Left colon (tissue), 2 donors: ENCODE data around the gene S100A6. TPM values are rescaled to one million over a fixed set of nuclear protein-coding genes. Genes with fewer than 3 reads are reported as not detected.
"Not testable (repeated sequence)": the region's sequence is repeated elsewhere in the genome, so short reads cannot be mapped to it uniquely, and the experiment has no call there.

Source experiments
- ATAC-seq: fragments of 200-7000 bp; cut with Tn5 transposase; one replicate; pipeline ENCODE4 v1.9.1; 2020; ENCODE audit warnings: mild to moderate bottlenecking, moderate library complexity
- DNase-seq, 2 donors: peaks; one replicate each; pipeline ENCODE4 v3.0.0-alpha.2; 2020
- intact Hi-C, 2 donors: fragments of 100-400 bp; cut with DNase I in 1 of 2; cut with micrococcal nuclease in 1 of 2; formaldehyde crosslinking; loops; one replicate each; pipeline versions ENCODE4 v1.11.2 to v1.14.0; 2022; cut with DNase I, micrococcal nuclease
- long read RNA-seq: library from polyadenylated mRNA; unstranded; transcript quantifications from one replicate; pipeline ENCODE4 v2.0.0, GENCODE V29; 2021
- total RNA-seq, 2 donors: library from RNA; stranded (reverse); fragmentation: NEBNext Ultra II Directional; extraction: Animal tissue kit (Norgen Biotek cat#: 25700); gene quantifications; one replicate each; pipeline ENCODE4 v1.2.1, GENCODE V29; 2021
- donor health status: DM: no; HTN: no; CAD: no.
- donor health status: DM: yes; HTN: yes; CAD: no.

S100A6 gene
- 1,000 to 10,000 TPM; 2,086 to 2,115 TPM for total RNA-seq
- long read RNA-seq, transcript S100A6-201 (3 exons, 665 nt) = major isoform, 383 of 413 reads
- long read RNA-seq, transcript S100A6-205 (3 exons, 673 nt) = minor isoform, 10 of 413 reads
- long read RNA-seq, partial matches to known transcripts = 9 of 413 reads
- long read RNA-seq, other reads (novel, unspliced or antisense) = 10 of 413 reads

DNA sequence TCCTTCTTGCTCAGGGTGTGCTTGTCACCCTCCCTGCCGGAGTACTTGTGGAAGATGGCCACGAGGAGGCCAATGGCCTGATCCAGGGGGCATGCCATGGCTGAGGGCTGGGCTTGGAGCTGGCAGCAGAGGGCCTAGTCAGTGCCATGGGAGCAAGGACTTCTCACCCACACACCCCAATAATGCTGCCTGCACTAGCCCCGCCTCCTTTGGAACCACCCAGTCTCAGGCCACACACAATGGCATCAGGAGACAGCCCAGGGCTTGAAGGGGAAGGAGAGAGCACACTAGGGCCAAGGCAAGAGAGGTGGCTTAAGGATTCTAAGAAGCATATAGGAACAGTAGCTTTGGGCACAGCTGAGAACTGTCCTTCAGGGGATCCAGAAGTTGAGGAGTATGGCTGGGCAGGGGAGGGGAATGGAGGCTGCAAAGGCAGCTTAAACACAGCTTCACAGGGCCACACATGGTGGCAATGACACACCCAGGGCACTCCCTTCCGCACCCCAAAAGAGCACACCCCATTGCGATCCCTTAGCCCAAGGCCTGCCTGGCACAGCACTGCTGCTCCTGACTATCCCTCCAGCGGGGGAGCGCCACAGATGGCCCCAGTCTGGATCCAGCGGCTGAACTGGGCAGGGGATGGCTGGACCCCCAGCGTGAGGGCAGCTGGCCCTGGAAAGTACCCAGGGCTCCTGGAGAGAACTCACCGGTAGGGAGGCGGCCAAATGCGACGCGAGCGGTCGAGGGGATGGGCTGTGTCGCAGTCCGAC lies at the start of gene S100A6:
TSS of gene S100A6 (minus strand) at position 750 of the 770 bp plus-strand sequence. CDS start at position 98, 652 bp downstream.
- intact Hi-C loops = no loop called here
- ATAC-seq (peak; percentile 19), DNase-seq (peak; percentile 75 to 84)

DNA sequence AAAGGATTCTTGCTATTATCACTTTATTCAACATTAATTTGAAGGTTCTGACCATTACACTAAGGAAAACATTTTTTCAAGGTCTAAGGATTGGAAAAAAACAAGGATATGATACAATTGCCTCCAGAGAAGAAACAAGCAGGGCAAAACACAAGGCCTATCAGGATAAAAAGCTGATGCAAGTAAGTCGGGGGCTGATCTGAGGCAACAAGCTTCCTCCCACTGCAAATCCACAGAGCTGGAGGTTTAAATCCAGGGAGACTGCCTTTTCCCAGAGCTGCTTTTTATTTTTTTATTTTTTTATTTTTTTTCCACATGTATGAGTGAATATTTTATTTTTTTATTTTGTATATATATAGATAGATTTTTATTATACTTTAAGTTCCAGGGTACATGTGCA lies 49.2 kb upstream of the S100A6 start:
- DNase-seq (no peak), ATAC-seq (no peak)
- intact Hi-C loops = no loop called here

- ATAC-seq = no peak
- DNase-seq = no peak
- intact Hi-C loops = no loop called here
Observed at GRCh38 chr1:153583976-153584375, 48.2 kb upstream of the S100A6 start.

- DNase-seq, intact Hi-C loops, ATAC-seq: not testable (repeated sequence)
Observed at GRCh38 chr1:153583514-153583913, 47.7 kb upstream of the S100A6 start.

DNA sequence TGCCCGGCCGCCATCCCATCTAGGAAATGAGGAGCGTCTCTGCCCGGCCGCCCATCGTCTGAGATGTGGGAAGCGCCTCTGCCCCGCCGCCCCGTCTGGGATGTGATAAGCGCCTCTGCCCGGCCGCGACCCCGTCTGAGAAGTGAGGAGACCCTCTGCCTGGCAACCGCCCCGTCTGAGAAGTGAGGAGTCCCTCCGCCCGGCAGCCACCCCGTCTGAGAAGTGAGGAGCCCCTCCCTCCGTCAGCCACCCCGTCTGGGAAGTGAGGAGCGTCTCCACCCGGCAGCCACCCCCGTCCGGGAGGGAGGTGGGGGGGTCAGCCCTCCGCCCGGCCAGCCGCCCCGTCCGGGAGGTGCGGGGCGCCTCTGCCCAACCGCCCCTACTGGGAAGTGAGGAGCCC lies 47.0 kb upstream of the S100A6 start:
- DNase-seq, intact Hi-C loops, ATAC-seq: not testable (repeated sequence)

- no peak for DNase-seq
- intact Hi-C loops = no loop called here
Observed at GRCh38 chr1:153578936-153579335, 43.1 kb upstream of the S100A6 start.

GRCh38 chr1:153578490-153578889 lies 42.7 kb upstream of the S100A6 start:
- intact Hi-C loops = no loop called here
- DNase-seq (no peak), ATAC-seq (no peak)

More at GRCh38 chr1:153578936-153579335, 43.1 kb upstream of the S100A6 start:
- ATAC-seq = no peak

DNA sequence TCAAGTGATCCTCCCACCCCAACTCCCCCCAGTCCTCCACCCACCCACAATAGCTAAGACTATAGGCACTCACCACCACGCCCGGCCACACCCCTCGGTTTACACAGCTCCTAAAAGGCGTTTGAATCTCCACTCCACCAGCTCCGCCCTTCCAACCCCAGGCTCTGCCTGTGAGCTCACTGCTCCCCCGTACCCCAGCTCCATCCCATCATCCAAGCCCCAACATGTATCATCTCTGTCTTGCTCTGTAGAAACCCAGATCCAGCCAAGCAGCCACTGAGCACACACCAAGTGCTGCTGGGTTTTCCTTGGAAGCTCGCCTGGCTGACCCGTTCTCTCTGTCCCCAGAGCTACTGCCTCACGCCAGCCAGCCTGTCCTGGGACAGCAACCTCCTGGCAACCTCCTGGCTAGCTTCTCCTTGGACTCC lies 41.8 kb upstream of the S100A6 start:
- DNase-seq (peak; percentile 49 to 73), ATAC-seq (peak; percentile 81)
- intact Hi-C loops = no loop called here

DNA sequence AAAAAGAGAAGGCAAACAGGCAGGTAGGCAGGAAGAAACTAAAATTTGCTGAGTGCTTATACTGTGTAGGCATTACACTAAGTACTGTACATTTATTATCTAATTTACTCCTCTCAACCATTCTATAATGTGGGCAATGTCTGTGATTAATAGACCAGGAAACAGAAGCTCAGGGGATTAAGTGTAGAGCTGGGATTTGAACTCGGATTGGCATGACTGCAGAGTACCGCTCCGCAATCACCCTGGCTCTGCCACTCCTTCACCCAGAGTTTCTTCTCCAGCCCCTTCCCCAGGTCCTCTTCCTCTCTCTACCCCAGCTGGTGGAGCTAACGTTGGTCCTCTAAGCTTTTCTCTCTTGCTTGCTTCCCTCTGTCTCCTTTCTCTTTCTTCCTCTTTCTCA lies 41.3 kb upstream of the S100A6 start:
- peak; percentile 2 for ATAC-seq

DNA sequence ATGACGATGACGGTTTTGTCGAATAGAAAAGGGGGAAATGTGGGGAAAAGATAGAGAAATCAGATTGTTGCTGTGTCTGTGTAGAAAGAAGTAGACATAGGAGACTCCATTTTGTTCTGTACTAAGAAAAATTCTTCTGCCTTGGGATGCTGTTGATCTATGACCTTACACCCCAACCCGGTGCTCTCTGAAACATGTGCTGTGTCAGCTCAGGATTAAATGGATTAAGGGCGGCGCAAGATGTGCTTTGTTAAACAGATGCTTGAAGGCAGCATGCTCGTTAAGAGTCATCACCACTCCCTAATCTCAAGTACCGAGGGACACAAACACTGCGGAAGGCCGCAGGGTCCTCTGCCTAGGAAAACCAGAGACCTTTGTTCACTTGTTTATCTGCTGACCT lies 39.7 kb upstream of the S100A6 start:
- DNase-seq, ATAC-seq, intact Hi-C loops: not testable (repeated sequence)

More for the DNA sequence above, 41.3 kb upstream of the S100A6 start:
- intact Hi-C loops = no loop called here
- DNase-seq = no peak

GRCh38 chr1:153575081-153575491 lies 39.3 kb upstream of the S100A6 start:
- ATAC-seq, intact Hi-C loops: not testable (repeated sequence)

DNA sequence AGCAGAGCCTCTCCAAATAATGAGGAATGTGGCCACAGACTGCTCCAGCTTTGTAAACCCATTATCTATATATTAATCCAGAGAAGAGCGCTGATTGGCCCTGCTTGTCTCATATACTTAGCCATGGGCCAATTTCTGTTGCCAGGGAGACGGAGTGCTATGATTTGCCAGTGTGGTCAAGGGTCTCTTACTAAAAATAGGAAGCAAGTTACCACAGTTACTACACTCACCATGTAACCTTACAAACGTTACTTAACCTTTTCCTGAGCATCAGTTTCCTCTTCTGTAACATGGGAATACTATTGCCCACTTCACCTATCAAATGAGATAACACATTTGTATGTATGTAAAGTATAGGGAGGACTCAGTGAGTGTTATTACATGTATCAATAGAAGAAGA lies 37.6 kb upstream of the S100A6 start:
- DNase-seq = no peak
- intact Hi-C loops = no loop called here
- no peak for ATAC-seq

More at GRCh38 chr1:153575081-153575491, 39.3 kb upstream of the S100A6 start:
- not testable (repeated sequence) for DNase-seq

GRCh38 chr1:153572569-153573015 lies 36.8 kb upstream of the S100A6 start:
- peak; percentile 89 to 90 for DNase-seq
- intact Hi-C loops = no loop called here
- peak; percentile 79 for ATAC-seq

DNA sequence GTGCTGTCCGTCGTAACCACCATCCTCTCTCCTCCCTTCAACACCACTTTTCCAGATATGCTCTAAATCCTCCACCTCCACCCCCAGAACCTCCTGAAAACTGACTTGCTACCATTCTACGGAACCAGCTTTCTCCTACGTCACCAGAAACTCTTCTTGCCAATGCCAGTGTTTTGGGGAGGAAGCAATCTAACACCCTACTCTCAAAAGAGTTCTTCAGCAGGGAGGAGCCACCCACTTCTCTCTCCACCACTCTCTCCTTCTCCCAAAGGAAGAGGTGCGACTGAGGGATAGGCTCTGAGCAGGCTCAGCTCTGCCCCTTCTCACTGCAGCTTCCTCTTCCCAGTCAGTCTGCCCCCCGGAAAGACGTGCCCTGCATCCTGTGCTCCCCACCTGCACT lies 35.9 kb upstream of the S100A6 start:
- DNase-seq (no peak), ATAC-seq (no peak)
- intact Hi-C loops = no loop called here

DNA sequence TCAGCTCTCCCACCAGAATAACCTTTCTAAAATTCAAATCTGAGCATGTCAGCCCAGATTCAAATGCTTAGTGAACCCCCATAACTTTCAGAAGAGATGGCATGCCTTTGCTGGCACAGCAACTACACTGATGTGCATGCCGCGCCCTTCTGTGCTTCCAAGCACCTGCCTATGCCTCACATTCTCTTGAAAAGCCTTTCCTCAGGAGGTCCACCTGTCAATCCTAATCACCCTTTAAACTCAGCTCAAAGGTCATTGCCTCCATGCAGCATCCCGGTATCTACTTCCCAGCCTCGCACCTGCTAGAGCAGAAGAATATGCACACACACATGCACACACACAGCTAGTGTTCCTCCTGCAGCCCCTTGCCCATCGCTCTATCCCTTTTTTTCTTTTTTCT lies 35.1 kb upstream of the S100A6 start:
- intact Hi-C loops = no loop called here
- DNase-seq (no peak), ATAC-seq (no peak)

DNA sequence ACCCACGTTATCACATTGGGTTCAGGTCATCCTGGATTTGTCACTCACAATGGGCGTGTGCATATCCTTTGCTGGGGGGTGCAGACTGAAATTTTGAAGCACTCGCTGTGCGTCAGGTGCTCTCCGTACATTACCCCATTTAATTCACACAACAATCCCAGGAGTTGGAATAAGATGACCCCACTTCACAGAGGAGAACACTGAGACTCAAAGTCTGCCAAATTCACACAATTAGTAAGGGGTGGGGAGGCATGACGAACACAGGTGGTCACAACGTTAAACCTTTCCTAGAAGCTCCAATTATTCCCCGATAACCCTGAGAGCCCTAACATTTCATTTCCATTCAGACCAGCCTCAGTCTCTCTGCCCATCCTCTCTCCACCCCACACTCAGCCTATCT lies 33.7 kb upstream of the S100A6 start:
- no peak for DNase-seq
- ATAC-seq = no peak
- intact Hi-C loops = loop anchor here in 1 of 2 donors (2.0 to 5.0 kb wide), 2 partner anchors 37 to 59 kb away; no protein-coding TSS in a partner anchor

GRCh38 chr1:153568367-153569099 lies 32.7 kb upstream of the S100A6 start:
- intact Hi-C loops = loop anchor here in 1 of 2 donors (2.0 to 5.0 kb wide), 2 partner anchors 36 to 58 kb away; no protein-coding TSS in a partner anchor
- peak; percentile 27 for ATAC-seq
- DNase-seq = peak; percentile 85 to 93

GRCh38 chr1:153567621-153568366 lies 32.0 kb upstream of the S100A6 start:
- ATAC-seq (no peak), DNase-seq (no peak)
- intact Hi-C loops = loop anchor here in 1 of 2 donors (2.0 to 5.0 kb wide), 2 partner anchors 35 to 57 kb away; no protein-coding TSS in a partner anchor
